GM03348 (cell line): ENCODE data around the gene STXBP3.
A peak's percentile ranks its signal among the peaks of the same experiment; 100 is the strongest.

Experiments
- DNase-seq: peaks from one replicate; pipeline ENCODE4 v3.0.0; 2012; ENCODE audit warnings: low spot score

STXBP3 gene

GRCh38 chr1:108845446-108845845, 99.0 kb downstream of the STXBP3 start:
- DNase-seq, result no peak

DNA sequence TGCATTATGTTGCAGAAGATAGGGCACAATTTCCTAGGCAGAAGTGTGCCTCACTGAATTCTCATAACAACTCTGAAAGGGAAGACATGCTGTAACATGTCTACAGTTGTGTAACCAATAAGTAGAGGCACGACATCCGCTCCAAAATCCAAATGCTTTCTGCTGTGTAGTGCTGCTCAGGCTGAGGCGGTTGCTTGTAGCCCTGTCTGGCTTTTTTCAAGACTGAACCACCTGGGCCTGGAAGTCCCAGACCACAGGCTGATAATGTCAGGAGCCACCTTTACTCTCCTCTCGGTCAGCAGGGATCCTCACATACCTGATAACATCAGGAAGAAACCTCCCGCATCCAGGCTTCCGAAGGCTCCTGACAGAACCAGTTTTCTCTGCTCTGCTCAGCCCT, 99.5 kb downstream of the STXBP3 start:
- no peak for DNase-seq

GRCh38 chr1:108847494-108847893, 101.0 kb downstream of the STXBP3 start:
- DNase-seq, result no peak

DNA sequence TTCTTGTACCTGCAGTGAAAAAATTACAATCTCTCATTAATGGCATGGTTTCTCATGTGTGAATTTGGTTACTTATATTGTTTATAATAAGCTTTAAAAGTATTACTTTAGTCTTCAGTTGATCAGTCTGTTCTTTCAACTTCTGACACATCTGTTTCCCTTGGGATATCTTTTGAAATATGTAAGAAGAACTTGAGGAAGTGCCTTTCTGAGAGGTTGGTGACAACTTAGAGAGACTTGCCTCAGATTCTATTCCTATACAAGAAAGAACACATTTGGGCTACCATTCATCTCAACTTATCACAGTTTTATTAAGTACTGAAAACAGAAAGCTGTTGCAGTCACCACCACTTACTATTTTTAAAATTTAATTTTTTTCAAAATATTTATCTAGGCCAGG, 102.3 kb downstream of the STXBP3 start:
- no peak for DNase-seq

DNA sequence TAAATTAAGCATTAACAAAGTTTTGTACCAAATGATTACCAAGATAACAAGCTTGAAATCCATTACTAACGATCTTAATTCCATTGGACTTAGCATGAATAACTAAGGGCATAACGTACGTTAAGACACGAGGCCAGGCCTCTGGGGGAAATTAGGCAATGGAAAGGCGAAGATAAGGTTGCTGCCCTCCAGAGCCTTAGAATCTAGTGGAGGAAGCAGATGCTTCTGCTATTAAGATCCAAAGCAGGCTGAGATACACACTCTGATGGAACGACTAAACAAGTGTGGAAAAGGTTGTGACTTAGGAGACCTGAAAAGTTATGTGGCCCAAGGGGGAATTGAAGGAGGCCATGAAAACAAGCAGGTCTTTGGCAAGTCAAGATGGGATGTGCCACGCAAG, 104.5 kb downstream of the STXBP3 start:
- no peak for DNase-seq

DNA sequence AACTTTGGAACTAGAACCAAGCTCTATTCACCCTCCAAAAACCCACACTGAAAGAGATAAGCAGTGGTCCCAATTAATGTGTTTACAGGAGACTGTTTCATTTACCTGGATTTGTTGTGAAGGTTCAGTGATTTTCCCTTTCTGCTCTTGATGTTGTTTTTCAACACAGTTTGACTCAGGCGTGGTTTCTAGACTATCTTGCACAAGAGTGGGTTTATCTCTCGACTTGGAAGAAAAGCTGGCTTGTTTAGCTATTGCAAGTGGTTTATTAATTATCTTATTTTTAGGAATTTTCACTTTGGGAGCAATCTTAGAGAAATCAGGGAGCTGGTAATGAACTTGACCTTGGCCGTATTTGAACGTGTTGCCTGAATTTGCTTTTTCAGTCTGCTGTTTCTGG, 105.1 kb downstream of the STXBP3 start:
- no peak for DNase-seq

GRCh38 chr1:108852221-108852975, 105.9 kb downstream of the STXBP3 start:
- DNase-seq, result peak; percentile 16

- peak; percentile 52 for DNase-seq
These were observed 107.9 kb downstream of the STXBP3 start for GRCh38 chr1:108854221-108855019.

GRCh38 chr1:108856994-108857393, 110.5 kb downstream of the STXBP3 start, which contains the start of gene AKNAD1:
TSS of gene AKNAD1 (minus strand) at chr1:108857094. CDS start at chr1:108852664, 4,430 bp downstream.
- no peak for DNase-seq

- no peak for DNase-seq
These were observed 111.9 kb downstream of the STXBP3 start for GRCh38 chr1:108858230-108858950.
